Ureter (tissue), 1 donor: ENCODE results near the gene KIAA0040. TPM values are rescaled to one million over a fixed set of nuclear protein-coding genes. Genes with fewer than 3 reads are reported as not detected.
A peak's percentile ranks its signal among the peaks of the same experiment; 100 is the strongest.

Experiments
- DNase-seq: peaks from one replicate; pipeline ENCODE4 v3.0.0-alpha.2; 2020; ENCODE audit warnings: low spot score
- total RNA-seq: library from RNA; stranded (reverse); gene quantifications from one replicate; pipeline ENCODE4 v1.2.4, GENCODE V29; 2023
- donor health status: DM: yes; HTN: yes; CAD: no.

The KIAA0040 gene
- 25.3 TPM for total RNA-seq

GRCh38 chr1:175192630-175193526 lies at the start of gene KIAA0040:
KIAA0040 (minus strand) TSS chr1:175192776; CDS start chr1:175161013, 31,763 bp downstream.
- DNase-seq: peak; percentile 81

- DNase-seq: no peak
Observed at GRCh38 chr1:175237389-175237788, 44.8 kb upstream of the KIAA0040 start.

GRCh38 chr1:175234639-175235038 lies 42.1 kb upstream of the KIAA0040 start:
- no peak for DNase-seq

- DNase-seq: no peak
Observed at GRCh38 chr1:175232335-175232734, 39.8 kb upstream of the KIAA0040 start.

GRCh38 chr1:175225805-175226129 lies 33.2 kb upstream of the KIAA0040 start:
- no peak for DNase-seq

GRCh38 chr1:175222296-175222938 lies 29.8 kb upstream of the KIAA0040 start:
- DNase-seq: no peak

- no peak for DNase-seq
Observed at GRCh38 chr1:175221557-175222175, 29.1 kb upstream of the KIAA0040 start.

- DNase-seq: no peak
Observed at GRCh38 chr1:175220853-175221556, 28.4 kb upstream of the KIAA0040 start.

GRCh38 chr1:175219774-175220173 lies 27.2 kb upstream of the KIAA0040 start:
- no peak for DNase-seq

GRCh38 chr1:175218786-175219434 lies 26.3 kb upstream of the KIAA0040 start:
- no peak for DNase-seq

GRCh38 chr1:175217721-175218531 lies 25.4 kb upstream of the KIAA0040 start:
- DNase-seq: no peak

GRCh38 chr1:175216444-175216843 lies 23.9 kb upstream of the KIAA0040 start:
- DNase-seq: no peak

- no peak for DNase-seq
Observed at GRCh38 chr1:175211656-175212055, 19.1 kb upstream of the KIAA0040 start.

GRCh38 chr1:175210744-175211143 lies 18.2 kb upstream of the KIAA0040 start:
- DNase-seq: no peak

GRCh38 chr1:175209493-175209921 lies 16.9 kb upstream of the KIAA0040 start:
- DNase-seq: no peak

- DNase-seq: no peak
Observed at GRCh38 chr1:175208773-175209492, 16.4 kb upstream of the KIAA0040 start.

- no peak for DNase-seq
Observed at GRCh38 chr1:175207971-175208370, 15.4 kb upstream of the KIAA0040 start.

GRCh38 chr1:175206687-175207086 lies 14.1 kb upstream of the KIAA0040 start:
- DNase-seq: no peak

- no peak for DNase-seq
Observed at GRCh38 chr1:175204330-175204729, 11.8 kb upstream of the KIAA0040 start.

- no peak for DNase-seq
Observed at GRCh38 chr1:175203570-175204068, 11.0 kb upstream of the KIAA0040 start.
